Astrocyte (in vitro differentiated cells and primary cell): ENCODE measurements around the gene HBA2. TPM values are rescaled to one million over a fixed set of nuclear protein-coding genes. Genes with fewer than 3 reads are reported as not detected.
"Not testable (repeated sequence)": the region's sequence is repeated elsewhere in the genome, so short reads cannot be mapped to it uniquely, and the experiment has no call there.

ENCODE experiments used
- DNase-seq: peaks from one replicate; pipeline ENCODE4 v3.0.0-alpha.2; 2010; ENCODE audit warnings: low read depth
- FAIRE-seq: peaks from 2 replicates; lab custom pipeline; 2011; peaks lifted over from hg19 to GRCh38; lab: Jason Lieb, UNC
- H2AFZ ChIP-seq: 2 replicates; pipeline ENCODE4 v1.6.0; 2012; ENCODE audit warnings: low read depth, low read length, inconsistent platforms
- H3K27ac ChIP-seq: 2 replicates; pipeline ENCODE4 v1.5.1; 2011; ENCODE audit warnings: low read depth, low read length, inconsistent platforms
- H3K27me3 ChIP-seq: 2 replicates; pipeline ENCODE4 v1.6.0; 2011; ENCODE audit warnings: low read length, inconsistent platforms; ENCODE audit not compliant: insufficient read depth
- H3K36me3 ChIP-seq: 2 replicates; pipeline ENCODE4 v1.5.1; 2011; ENCODE audit warnings: low read length, inconsistent platforms; ENCODE audit not compliant: insufficient read depth
- H3K4me1 ChIP-seq: 2 replicates; pipeline ENCODE4 v1.5.1; 2011; ENCODE audit warnings: low read length, inconsistent platforms; ENCODE audit not compliant: insufficient read depth
- H3K4me2 ChIP-seq: 2 replicates; pipeline ENCODE4 v1.6.0; 2012; ENCODE audit warnings: low read length, inconsistent platforms
- H3K4me3 ChIP-seq: 2 replicates; pipeline ENCODE4 v1.5.1; 2011; ENCODE audit warnings: low read depth, mild to moderate bottlenecking, low read length, inconsistent platforms; ENCODE audit not compliant: insufficient read depth
- H3K79me2 ChIP-seq: 2 replicates; pipeline ENCODE4 v1.6.0; 2012; ENCODE audit warnings: mild to moderate bottlenecking, low read length, inconsistent platforms; ENCODE audit not compliant: insufficient read depth
- H3K9ac ChIP-seq: 2 replicates; pipeline ENCODE4 v1.6.0; 2012; ENCODE audit warnings: mild to moderate bottlenecking, low read length, inconsistent platforms
- H3K9me3 ChIP-seq: 2 replicates; pipeline ENCODE4 v1.5.1; 2012; ENCODE audit warnings: low read depth, mild to moderate bottlenecking, low read length, inconsistent platforms; ENCODE audit not compliant: insufficient read depth
- H4K20me1 ChIP-seq: 2 replicates; pipeline ENCODE4 v1.6.0; 2012; ENCODE audit warnings: low read length, inconsistent platforms; ENCODE audit not compliant: insufficient read depth
- H3K27ac Mint-ChIP-seq: one replicate; pipeline ENCODE4 v1.8.0; 2021; ENCODE audit warnings: mild to moderate bottlenecking, mixed read lengths; ENCODE audit not compliant: unreplicated experiment
- H3K27me3 Mint-ChIP-seq: one replicate; pipeline ENCODE4 v1.8.0; 2021; ENCODE audit warnings: low read depth, mixed read lengths; ENCODE audit not compliant: unreplicated experiment
- H3K36me3 Mint-ChIP-seq: one replicate; pipeline ENCODE4 v1.8.0; 2021; ENCODE audit warnings: low read depth, mixed read lengths; ENCODE audit not compliant: unreplicated experiment
- H3K4me1 Mint-ChIP-seq: one replicate; pipeline ENCODE4 v1.8.0; 2021; ENCODE audit warnings: low read depth, mixed read lengths; ENCODE audit not compliant: unreplicated experiment
- H3K4me3 Mint-ChIP-seq: one replicate; pipeline ENCODE4 v1.8.0; 2021; ENCODE audit warnings: mild to moderate bottlenecking, moderate library complexity, mixed read lengths; ENCODE audit not compliant: unreplicated experiment
- H3K9me3 Mint-ChIP-seq: one replicate; pipeline ENCODE4 v1.8.0; 2021; ENCODE audit warnings: mild to moderate bottlenecking, mixed read lengths; ENCODE audit not compliant: unreplicated experiment
- CTCF ChIP-seq: IDR thresholded peaks from 2 replicates; pipeline ENCODE4 v1.5.1; 2011; ENCODE audit warnings: low read depth, mild to moderate bottlenecking, inconsistent platforms, low read length, moderate library complexity; ENCODE audit not compliant: insufficient read depth
- EZH2 ChIP-seq: IDR thresholded peaks from 2 replicates; pipeline ENCODE4 v1.6.1; 2012; ENCODE audit warnings: mild to moderate bottlenecking, low read length, inconsistent platforms; ENCODE audit not compliant: insufficient read depth
- total RNA-seq: library from RNA; stranded (reverse); gene quantifications from 2 replicates; pipeline ENCODE4 v1.2.1, GENCODE V29; 2021

Gene HBA2
- total RNA-seq, 1 donor from 2014 or later = 1.4 TPM

- Histone ChIP-seq H3K79me2 (no peaks in the 10 kb centered on the region), H3K4me1 (peaks cover 14% of the 10 kb centered on the region), H3K27ac (no peak within 1 kb of the TSS), H3K9ac (no peak within 1 kb of the TSS), H4K20me1 (no peaks in the 10 kb centered on the region), H3K27me3 (peaks cover 12% of the 10 kb centered on the region), H3K36me3 (no peaks in the 10 kb centered on the region), H3K4me2 (no peak within 1 kb of the TSS), H3K4me3 (no peak within 1 kb of the TSS), H3K9me3 (no peaks in the 10 kb centered on the region), H2AFZ (no peak within 1 kb of the TSS)
- TF ChIP-seq EZH2 = no peak
- no peak for TF ChIP-seq CTCF
- no peak within 1 kb of the TSS for H3K4me3 Mint-ChIP-seq
- DNase-seq (no peak), FAIRE-seq (no peak)
- peaks cover 2% of the 10 kb centered on the region for H3K9me3 Mint-ChIP-seq
- peaks cover 12% of the 10 kb centered on the region for H3K4me1 Mint-ChIP-seq
- no peak within 1 kb of the TSS for H3K27ac Mint-ChIP-seq
- H3K27me3 Mint-ChIP-seq = peaks cover 38% of the 10 kb centered on the region
- H3K36me3 Mint-ChIP-seq = peaks cover 3% of the 10 kb centered on the region
These were observed 20.2 kb upstream of the HBA2 start, which contains the start of gene HBZ for GRCh38 chr16:152141-153128. Gene HBZ, plus strand, starts transcription at chr16:152644. Its CDS starts 266 bp downstream, at chr16:152910.

GRCh38 chr16:153129-153521 lies 19.6 kb upstream of the HBA2 start:
- not testable (repeated sequence) for H3K9me3 Mint-ChIP-seq, H4K20me1 ChIP-seq, H3K36me3 ChIP-seq, H3K27ac Mint-ChIP-seq, FAIRE-seq, DNase-seq, H3K4me3 ChIP-seq, H3K79me2 ChIP-seq, H3K4me2 ChIP-seq, H3K27ac ChIP-seq, H2AFZ ChIP-seq, H3K9me3 ChIP-seq, H3K36me3 Mint-ChIP-seq, H3K4me3 Mint-ChIP-seq, H3K9ac ChIP-seq
- Mint-ChIP-seq H3K4me1 (peaks cover 12% of the 10 kb centered on the region), H3K27me3 (peaks cover 45% of the 10 kb centered on the region)
- H3K4me1 ChIP-seq = peaks cover 14% of the 10 kb centered on the region
- H3K27me3 ChIP-seq = peaks cover 14% of the 10 kb centered on the region

- H2AFZ ChIP-seq, H3K9ac ChIP-seq, H3K79me2 ChIP-seq, H3K36me3 ChIP-seq, H3K36me3 Mint-ChIP-seq, H3K4me3 ChIP-seq, H3K27ac ChIP-seq, DNase-seq, H4K20me1 ChIP-seq, H3K4me2 ChIP-seq, FAIRE-seq, H3K9me3 Mint-ChIP-seq, H3K9me3 ChIP-seq, H3K27ac Mint-ChIP-seq, H3K4me3 Mint-ChIP-seq: not testable (repeated sequence)
- Mint-ChIP-seq H3K4me1 (peaks cover 11% of the 10 kb centered on the region), H3K27me3 (peaks cover 44% of the 10 kb centered on the region)
- H3K4me1 ChIP-seq = peaks cover 13% of the 10 kb centered on the region
- H3K27me3 ChIP-seq = peaks cover 18% of the 10 kb centered on the region
These were observed 19.0 kb upstream of the HBA2 start for GRCh38 chr16:153550-154216.
